BLaER1 treated with 17β-estradiol and CSF1 and Interleukin-3, amounts not matched to agents 10 nM and 100 nM (cell line): ENCODE data around the gene NUDT12.

Experiments
- H3K27ac ChIP-seq, 11 experiments: shearing (Covaris generic); formaldehyde crosslinking; 2 replicates each; pipeline ENCODE4 v1.8.1; 2022
- H3K27me3 ChIP-seq, 11 experiments: shearing (Covaris generic); formaldehyde crosslinking; 2 replicates each; pipeline ENCODE4 v1.8.1; 2022
- H3K36me3 ChIP-seq, 11 experiments: shearing (Covaris generic); formaldehyde crosslinking; 2 replicates each; pipeline ENCODE4 v1.8.1; 2022
- H3K4me1 ChIP-seq, 10 experiments: shearing (Covaris generic); formaldehyde crosslinking; 2 replicates each; pipeline ENCODE4 v1.8.1; 2022
- H3K4me2 ChIP-seq, 11 experiments: shearing (Covaris generic); formaldehyde crosslinking; 2 replicates each; pipeline ENCODE4 v1.8.1; 2022
- H3K4me3 ChIP-seq, 10 experiments: shearing (Covaris generic); formaldehyde crosslinking; 2 replicates each; pipeline ENCODE4 v1.8.1; 2022
- H3K9ac ChIP-seq, 11 experiments: shearing (Covaris generic); formaldehyde crosslinking; 2 replicates each; pipeline ENCODE4 v1.8.1; 2022
- H3K9me3 ChIP-seq, 11 experiments: shearing (Covaris generic); formaldehyde crosslinking; replicated peaks in 1 of 11; 2 replicates each; pipeline ENCODE4 v1.8.1; 2022
- H4K20me1 ChIP-seq, 11 experiments: shearing (Covaris generic); formaldehyde crosslinking; 2 replicates each; pipeline ENCODE4 v1.8.1; 2022
- Cebpa-rat ChIP-seq, 11 experiments: shearing (Covaris generic); IDR thresholded peaks; 2 replicates each; pipeline ENCODE4 v1.8.1; 2022

Gene NUDT12

DNA sequence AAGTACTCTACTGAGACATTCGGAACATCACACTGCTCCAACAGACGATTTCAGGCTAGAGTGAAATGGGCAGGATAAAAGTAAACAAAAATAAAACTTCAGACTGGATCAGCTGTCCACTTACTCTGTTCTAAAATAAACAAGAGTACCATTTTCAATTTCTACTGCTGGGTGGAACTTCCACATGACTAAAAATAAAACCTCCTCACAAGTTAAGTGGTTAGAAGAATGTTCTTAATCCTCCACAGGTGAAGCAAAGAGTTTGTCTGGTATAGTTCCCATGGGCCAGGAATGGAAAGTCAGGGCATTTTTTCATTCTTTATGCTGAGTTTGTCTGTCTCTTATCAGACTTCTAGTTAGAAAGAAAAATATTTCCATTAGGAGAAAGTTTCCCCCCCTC is 15.7 kb downstream of the NUDT12 start:
- H3K27ac ChIP-seq = no peak overlapping the region
- H4K20me1 ChIP-seq = no peaks in the 10 kb centered on the region
- no peak overlapping the region for H3K4me2 ChIP-seq
- TF ChIP-seq Cebpa-rat (IDR thresholded peaks at IDR 0.05) = no peak
- no peaks in the 10 kb centered on the region for H3K9me3 ChIP-seq
- H3K4me3 ChIP-seq = no peak overlapping the region
- no peaks in the 10 kb centered on the region for H3K4me1 ChIP-seq
- no peaks in the 10 kb centered on the region for H3K36me3 ChIP-seq
- H3K27me3 ChIP-seq = no peaks in the 10 kb centered on the region
- H3K9ac ChIP-seq = no peak overlapping the region

DNA sequence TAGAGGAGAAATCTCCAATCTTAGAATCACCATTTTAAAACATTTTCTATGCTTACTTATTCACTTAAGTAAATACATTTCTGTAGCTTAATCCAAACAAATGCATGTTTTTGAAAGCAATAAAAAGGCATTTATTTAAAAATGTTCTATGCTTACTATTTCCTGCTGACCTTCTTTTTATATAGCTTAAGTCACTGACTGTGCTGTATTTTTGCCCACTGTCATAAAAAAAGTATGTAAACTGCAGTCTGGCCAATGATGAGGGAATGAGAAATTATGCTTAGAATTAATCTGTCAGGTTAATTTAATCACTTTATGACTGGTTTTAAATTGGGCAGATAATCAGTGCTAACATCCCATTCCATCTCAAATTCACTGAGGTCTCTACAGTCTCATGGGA is 20.1 kb downstream of the NUDT12 start:
- Histone ChIP-seq H3K27me3 (no peaks in the 10 kb centered on the region), H3K9me3 (no peaks in the 10 kb centered on the region), H3K27ac (no peak overlapping the region), H3K36me3 (no peaks in the 10 kb centered on the region), H3K4me2 (no peak overlapping the region), H3K4me3 (no peak overlapping the region), H3K4me1 (no peaks in the 10 kb centered on the region), H3K9ac (no peak overlapping the region), H4K20me1 (no peaks in the 10 kb centered on the region)
- TF ChIP-seq Cebpa-rat (IDR thresholded peaks at IDR 0.05) = no peak

DNA sequence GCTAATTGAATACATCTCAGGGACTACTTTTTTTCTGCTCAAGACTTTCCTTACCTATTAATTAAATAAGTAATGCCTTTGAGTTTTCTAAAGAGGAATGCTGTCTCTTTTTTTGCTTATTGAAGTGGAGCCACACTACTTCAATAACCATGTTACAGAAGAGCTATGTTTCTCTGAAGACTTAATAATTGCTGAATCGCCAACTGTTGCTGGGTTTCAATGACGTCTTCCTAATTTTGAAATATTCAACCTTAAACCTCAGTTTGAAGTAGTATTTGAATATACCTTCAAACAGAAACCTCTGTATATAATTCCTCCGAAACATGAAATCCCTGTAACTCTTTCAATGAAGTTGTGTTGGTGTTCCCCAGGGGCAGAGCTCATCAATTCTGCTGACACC is 21.0 kb downstream of the NUDT12 start:
- H4K20me1 ChIP-seq = no peaks in the 10 kb centered on the region
- no peak overlapping the region for H3K27ac ChIP-seq
- no peaks in the 10 kb centered on the region for H3K9me3 ChIP-seq
- H3K4me2 ChIP-seq = no peak overlapping the region
- H3K9ac ChIP-seq = no peak overlapping the region
- no peak overlapping the region for H3K4me3 ChIP-seq
- TF ChIP-seq Cebpa-rat (IDR thresholded peaks at IDR 0.05) = no peak
- H3K27me3 ChIP-seq = no peaks in the 10 kb centered on the region
- no peaks in the 10 kb centered on the region for H3K4me1 ChIP-seq
- no peaks in the 10 kb centered on the region for H3K36me3 ChIP-seq

DNA sequence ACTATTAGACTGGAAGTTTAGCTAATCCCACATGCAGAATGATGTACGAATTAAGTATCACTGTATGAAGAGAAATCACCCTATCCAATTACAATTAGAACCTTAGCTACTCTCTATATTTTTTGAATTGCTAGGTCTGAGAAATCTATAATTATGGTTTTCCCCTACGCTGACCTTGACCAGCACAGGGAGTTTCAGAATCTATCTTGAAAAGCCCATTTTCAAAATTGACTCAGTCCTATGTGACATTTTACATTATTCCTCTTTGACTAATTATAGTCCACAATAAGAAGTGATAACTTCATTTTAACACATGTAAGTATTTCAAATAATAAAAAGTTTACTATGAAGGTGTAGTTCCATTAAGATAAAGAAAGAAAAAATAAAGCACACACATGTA is 21.5 kb downstream of the NUDT12 start:
- H3K4me1 ChIP-seq = no peaks in the 10 kb centered on the region
- no peaks in the 10 kb centered on the region for H3K36me3 ChIP-seq
- no peaks in the 10 kb centered on the region for H3K9me3 ChIP-seq
- H3K27ac ChIP-seq = no peak overlapping the region
- no peak overlapping the region for H3K9ac ChIP-seq
- no peak overlapping the region for H3K4me2 ChIP-seq
- no peaks in the 10 kb centered on the region for H3K27me3 ChIP-seq
- no peak for TF ChIP-seq Cebpa-rat (IDR thresholded peaks at IDR 0.05)
- no peaks in the 10 kb centered on the region for H4K20me1 ChIP-seq
- H3K4me3 ChIP-seq = no peak overlapping the region

DNA sequence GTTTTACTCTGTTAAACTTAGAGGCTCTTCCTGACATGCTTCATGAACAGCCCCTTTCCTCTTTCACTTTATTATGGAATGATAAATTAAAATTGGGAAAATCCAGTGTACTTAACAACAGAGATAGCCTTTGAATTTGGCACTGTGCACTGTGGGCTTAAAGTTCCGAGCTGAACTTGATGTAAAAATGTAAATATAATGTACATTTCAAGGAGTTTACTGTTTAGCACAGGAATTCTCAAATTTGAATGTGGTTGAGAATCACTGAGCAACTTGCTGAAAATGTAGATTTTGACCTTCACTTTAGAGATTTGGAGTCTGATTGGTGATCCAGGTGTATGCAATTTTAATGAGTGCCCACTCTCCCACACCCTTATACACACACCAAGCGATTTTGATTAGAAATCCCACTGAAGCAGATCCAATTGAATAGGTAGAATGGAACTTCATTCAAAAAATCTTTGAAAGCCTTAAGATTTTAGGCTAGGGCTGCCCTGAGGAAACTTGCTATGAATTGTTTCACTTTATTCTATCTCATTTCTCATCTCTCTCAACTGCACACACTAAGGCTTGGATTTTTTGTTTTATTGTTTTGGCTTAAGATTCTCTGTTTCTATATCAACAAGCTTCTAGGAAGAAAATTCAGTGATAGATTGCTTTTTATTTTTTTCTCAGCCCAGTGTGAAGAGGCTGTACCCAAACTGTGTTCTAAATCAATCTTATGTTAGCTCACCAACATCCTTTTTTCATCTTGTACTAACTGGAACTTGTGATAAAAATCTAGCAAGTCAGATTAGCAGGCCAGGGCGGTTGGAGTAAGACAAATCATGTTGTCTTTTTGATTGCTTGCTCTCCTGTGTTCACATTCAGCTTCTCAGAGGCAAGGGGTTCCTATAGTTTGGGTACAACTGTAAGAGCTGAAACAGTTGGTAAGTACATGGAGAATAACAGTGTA is 22.9 kb downstream of the NUDT12 start:
- Histone ChIP-seq H4K20me1 (no peaks in the 10 kb centered on the region), H3K27me3 (no peaks in the 10 kb centered on the region), H3K4me3 (no peak overlapping the region), H3K9ac (no peak overlapping the region), H3K27ac (no peak overlapping the region), H3K4me2 (no peak overlapping the region), H3K36me3 (no peaks in the 10 kb centered on the region), H3K9me3 (no peaks in the 10 kb centered on the region), H3K4me1 (no peaks in the 10 kb centered on the region)
- no peak for TF ChIP-seq Cebpa-rat (IDR thresholded peaks at IDR 0.05)

DNA sequence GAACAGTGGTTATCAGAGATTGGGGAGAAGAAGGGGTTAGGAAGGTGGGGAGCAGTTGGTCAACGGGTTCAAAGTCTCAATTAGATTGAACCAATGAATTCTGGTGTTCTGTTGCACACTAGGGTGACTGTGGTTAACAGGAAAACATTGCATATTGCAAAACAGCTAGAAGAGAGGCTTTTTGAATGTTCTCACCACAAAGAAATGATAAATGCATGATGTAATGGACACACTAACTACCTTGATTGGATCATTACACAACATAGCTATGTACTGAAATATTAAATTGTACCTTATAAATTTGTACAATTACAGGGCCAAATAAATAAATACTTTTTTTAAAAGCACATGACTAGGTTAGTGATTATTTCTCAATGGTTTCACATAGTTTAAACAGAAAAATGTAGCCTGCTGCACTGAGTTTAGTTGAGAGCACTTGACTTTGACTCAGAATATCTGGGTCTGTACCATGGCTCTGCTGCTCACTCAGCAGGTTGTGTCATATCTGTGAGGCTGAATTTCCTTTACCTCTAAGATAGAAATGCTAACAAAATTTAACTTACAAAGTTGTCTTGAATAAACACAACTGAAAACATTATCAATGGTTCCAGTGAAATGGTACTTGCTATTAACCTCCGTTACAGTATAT is 30.4 kb downstream of the NUDT12 start:
- Histone ChIP-seq H3K9ac (no peak overlapping the region), H3K4me2 (no peak overlapping the region), H3K4me1 (no peaks in the 10 kb centered on the region), H4K20me1 (no peaks in the 10 kb centered on the region), H3K9me3 (no peaks in the 10 kb centered on the region), H3K36me3 (no peaks in the 10 kb centered on the region), H3K4me3 (no peak overlapping the region), H3K27me3 (no peaks in the 10 kb centered on the region), H3K27ac (no peak overlapping the region)
- no peak for TF ChIP-seq Cebpa-rat (IDR thresholded peaks at IDR 0.05)

GRCh38 chr5:103526164-103526915 is 36.2 kb downstream of the NUDT12 start:
- Histone ChIP-seq H3K36me3 (no peaks in the 10 kb centered on the region), H3K4me2 (no peak overlapping the region), H3K27ac (no peak overlapping the region), H4K20me1 (no peaks in the 10 kb centered on the region), H3K9ac (no peak overlapping the region), H3K9me3 (no peaks in the 10 kb centered on the region), H3K4me3 (no peak overlapping the region), H3K4me1 (no peaks in the 10 kb centered on the region), H3K27me3 (no peaks in the 10 kb centered on the region)
- no peak for TF ChIP-seq Cebpa-rat (IDR thresholded peaks at IDR 0.05)

DNA sequence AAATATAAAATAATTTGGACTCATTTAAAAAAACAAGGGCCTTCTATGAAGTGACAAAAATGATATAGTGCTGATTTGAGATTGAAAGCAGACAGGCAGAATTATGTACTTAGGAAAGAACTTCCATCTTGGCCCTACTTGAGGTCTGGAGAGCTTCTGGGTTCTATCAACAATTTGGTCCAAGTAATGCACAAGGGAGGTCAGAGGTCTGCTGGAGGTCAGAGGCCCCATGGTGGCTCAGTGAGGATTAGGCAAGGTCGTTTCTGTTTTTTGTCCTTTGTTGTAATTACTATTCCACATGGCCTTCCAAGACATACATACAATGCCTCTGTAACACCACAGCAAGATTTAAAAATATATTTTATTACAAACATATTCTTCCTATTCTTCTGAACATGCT is 37.2 kb downstream of the NUDT12 start:
- Histone ChIP-seq H4K20me1 (no peaks in the 10 kb centered on the region), H3K27me3 (no peaks in the 10 kb centered on the region), H3K36me3 (no peaks in the 10 kb centered on the region), H3K9ac (no peak overlapping the region), H3K4me2 (no peak overlapping the region), H3K9me3 (no peaks in the 10 kb centered on the region), H3K4me1 (no peaks in the 10 kb centered on the region), H3K4me3 (no peak overlapping the region), H3K27ac (no peak overlapping the region)
- no peak for TF ChIP-seq Cebpa-rat (IDR thresholded peaks at IDR 0.05)

GRCh38 chr5:103523319-103523718 is 39.3 kb downstream of the NUDT12 start:
- Histone ChIP-seq H3K4me1 (no peaks in the 10 kb centered on the region), H3K27me3 (no peaks in the 10 kb centered on the region), H3K27ac (no peak overlapping the region), H4K20me1 (no peaks in the 10 kb centered on the region), H3K36me3 (no peaks in the 10 kb centered on the region), H3K9ac (no peak overlapping the region), H3K4me3 (no peak overlapping the region), H3K9me3 (no peaks in the 10 kb centered on the region), H3K4me2 (no peak overlapping the region)
- no peak for TF ChIP-seq Cebpa-rat (IDR thresholded peaks at IDR 0.05)
